Measurements from ENCODE around the gene KIF26B.

DNA sequence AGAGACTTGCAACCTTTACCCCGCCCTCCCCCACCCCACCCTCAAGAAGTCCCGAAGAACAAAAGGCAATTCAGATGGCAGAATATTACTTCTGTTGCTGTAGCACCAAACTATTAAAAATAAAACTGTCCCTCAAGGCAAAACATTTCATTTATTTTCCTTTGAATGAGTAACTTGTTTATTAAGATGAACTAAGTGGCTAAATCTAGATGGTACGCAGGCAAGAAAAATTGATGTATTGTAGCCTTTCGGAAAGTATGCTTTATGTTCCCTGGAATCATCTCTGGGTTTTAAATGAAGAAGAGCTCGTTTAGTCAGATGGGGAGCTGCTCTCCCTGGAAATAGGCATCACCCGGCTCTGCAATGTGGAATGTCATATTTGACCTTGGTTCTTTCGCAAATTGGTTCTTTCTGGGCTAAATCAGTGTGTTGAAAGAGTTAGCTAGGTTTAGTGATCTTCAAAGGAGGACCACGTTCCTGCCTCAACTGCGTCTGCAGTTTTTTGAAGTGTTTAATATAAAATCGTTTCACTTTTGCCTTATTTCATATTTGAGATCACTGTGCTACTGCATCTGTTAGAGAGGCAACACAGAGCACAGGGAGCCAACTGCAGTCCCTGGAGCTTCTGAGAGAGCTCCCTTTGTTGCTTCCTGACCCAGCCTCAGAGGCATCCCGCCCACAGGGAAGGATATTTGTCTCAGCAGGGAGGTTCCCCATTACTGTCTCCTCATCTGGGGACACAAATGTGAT is 61.8 kb downstream of the KIF26B start:
- TF ChIP-seq, protein P1, sequence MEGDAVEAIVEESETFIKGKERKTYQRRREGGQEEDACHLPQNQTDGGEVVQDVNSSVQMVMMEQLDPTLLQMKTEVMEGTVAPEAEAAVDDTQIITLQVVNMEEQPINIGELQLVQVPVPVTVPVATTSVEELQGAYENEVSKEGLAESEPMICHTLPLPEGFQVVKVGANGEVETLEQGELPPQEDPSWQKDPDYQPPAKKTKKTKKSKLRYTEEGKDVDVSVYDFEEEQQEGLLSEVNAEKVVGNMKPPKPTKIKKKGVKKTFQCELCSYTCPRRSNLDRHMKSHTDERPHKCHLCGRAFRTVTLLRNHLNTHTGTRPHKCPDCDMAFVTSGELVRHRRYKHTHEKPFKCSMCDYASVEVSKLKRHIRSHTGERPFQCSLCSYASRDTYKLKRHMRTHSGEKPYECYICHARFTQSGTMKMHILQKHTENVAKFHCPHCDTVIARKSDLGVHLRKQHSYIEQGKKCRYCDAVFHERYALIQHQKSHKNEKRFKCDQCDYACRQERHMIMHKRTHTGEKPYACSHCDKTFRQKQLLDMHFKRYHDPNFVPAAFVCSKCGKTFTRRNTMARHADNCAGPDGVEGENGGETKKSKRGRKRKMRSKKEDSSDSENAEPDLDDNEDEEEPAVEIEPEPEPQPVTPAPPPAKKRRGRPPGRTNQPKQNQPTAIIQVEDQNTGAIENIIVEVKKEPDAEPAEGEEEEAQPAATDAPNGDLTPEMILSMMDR (IDR thresholded peaks at IDR 0.05; ENCODE audit: borderline replicate concordance, extremely low read depth, low read length, poor library complexity, severe bottlenecking), result no peak
- no peak for TF ChIP-seq EZH2 (IDR thresholded peaks at IDR 0.05; ENCODE audit: borderline replicate concordance, low read depth, low read length, severe bottlenecking)

All from DND-41 (cell line).